Kidney epithelial cell (primary cell): ENCODE results near the gene SCGB1D4. TPM values are rescaled to one million over a fixed set of nuclear protein-coding genes. Genes with fewer than 3 reads are reported as not detected.

ENCODE experiments used
- DNase-seq: peaks from one replicate; pipeline ENCODE4 v3.0.0-alpha.2; 2010; ENCODE audit warnings: low read depth
- H3K27me3 ChIP-seq: 2 replicates; pipeline ENCODE4 v1.6.0; 2011; ENCODE audit warnings: low read length; ENCODE audit not compliant: control insufficient read depth, insufficient read depth
- H3K36me3 ChIP-seq: 2 replicates; pipeline ENCODE4 v1.5.1; 2011; ENCODE audit warnings: low read length; ENCODE audit not compliant: control insufficient read depth, insufficient read depth
- H3K4me3 ChIP-seq: 2 replicates; pipeline ENCODE4 v1.5.1; 2011; ENCODE audit warnings: low read depth, mild to moderate bottlenecking, control low read depth, low read length
- total RNA-seq: library from RNA; depleted of rRNA; stranded (reverse); fragments of >200 nt; gene quantifications from 2 replicates; pipeline ENCODE4 v1.2.3, GENCODE V29; 2015
- TF ChIP-seq, protein P1 (sequence below): IDR thresholded peaks from 2 replicates; pipeline ENCODE4 v1.5.1; 2011; ENCODE audit warnings: mild to moderate bottlenecking, moderate library complexity, low read length, control low read depth, inconsistent platforms; ENCODE audit not compliant: insufficient read depth, poor library complexity, severe bottlenecking

Gene SCGB1D4
- total RNA-seq, 1 donor from 2014 or later, result not detected

GRCh38 chr11:62253999-62254542 is 44.8 kb downstream of the SCGB1D4 start:
- no peak for DNase-seq

DNA sequence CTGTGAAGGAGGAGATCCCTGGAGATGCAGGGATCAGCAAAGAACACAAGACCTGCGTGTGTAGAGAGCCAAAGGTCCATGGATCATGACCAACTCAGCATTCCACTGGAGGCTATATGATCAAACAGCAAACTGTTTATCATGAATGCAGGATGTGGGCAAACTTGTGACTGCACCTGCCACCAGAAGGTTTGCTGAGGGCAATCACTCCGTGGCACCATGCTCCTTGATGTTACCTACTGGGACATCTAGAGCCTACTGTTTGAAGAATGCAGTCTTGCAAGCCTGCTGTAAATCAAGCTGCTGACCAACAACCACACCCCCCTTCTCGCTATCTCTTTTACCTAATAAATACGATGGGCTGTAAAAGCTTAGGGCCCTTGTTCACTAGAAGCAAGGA is 47.2 kb downstream of the SCGB1D4 start:
- Histone ChIP-seq H3K4me3 (no peak overlapping the region), H3K36me3 (no peaks in the 10 kb centered on the region), H3K27me3 (no peaks in the 10 kb centered on the region)
- TF ChIP-seq, protein P1, sequence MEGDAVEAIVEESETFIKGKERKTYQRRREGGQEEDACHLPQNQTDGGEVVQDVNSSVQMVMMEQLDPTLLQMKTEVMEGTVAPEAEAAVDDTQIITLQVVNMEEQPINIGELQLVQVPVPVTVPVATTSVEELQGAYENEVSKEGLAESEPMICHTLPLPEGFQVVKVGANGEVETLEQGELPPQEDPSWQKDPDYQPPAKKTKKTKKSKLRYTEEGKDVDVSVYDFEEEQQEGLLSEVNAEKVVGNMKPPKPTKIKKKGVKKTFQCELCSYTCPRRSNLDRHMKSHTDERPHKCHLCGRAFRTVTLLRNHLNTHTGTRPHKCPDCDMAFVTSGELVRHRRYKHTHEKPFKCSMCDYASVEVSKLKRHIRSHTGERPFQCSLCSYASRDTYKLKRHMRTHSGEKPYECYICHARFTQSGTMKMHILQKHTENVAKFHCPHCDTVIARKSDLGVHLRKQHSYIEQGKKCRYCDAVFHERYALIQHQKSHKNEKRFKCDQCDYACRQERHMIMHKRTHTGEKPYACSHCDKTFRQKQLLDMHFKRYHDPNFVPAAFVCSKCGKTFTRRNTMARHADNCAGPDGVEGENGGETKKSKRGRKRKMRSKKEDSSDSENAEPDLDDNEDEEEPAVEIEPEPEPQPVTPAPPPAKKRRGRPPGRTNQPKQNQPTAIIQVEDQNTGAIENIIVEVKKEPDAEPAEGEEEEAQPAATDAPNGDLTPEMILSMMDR, result no peak
- DNase-seq, result no peak

More at GRCh38 chr11:62253999-62254542, 44.8 kb downstream of the SCGB1D4 start:
- no peaks in the 10 kb centered on the region for H3K27me3 ChIP-seq
- no peaks in the 10 kb centered on the region for H3K36me3 ChIP-seq
- no peak overlapping the region for H3K4me3 ChIP-seq
- TF ChIP-seq, protein P1, result no peak

Other genes with a start within 250 kb of the SCGB1D4 start
- 16.1 and 18.8 TPM in 2 replicates for gene INCENP, start 175.1 kb downstream of the SCGB1D4 start, total RNA-seq
- gene SCGB1D1, start 108.9 kb downstream of the SCGB1D4 start, total RNA-seq, result not detected in 2 replicates
- gene SCGB2A1, start 90.4 kb downstream of the SCGB1D4 start, total RNA-seq, result not detected in 2 replicates
- not detected in 2 replicates for gene SCGB1D2, start 56.8 kb downstream of the SCGB1D4 start, total RNA-seq
- not detected in 2 replicates for gene SCGB2A2, start 28.9 kb downstream of the SCGB1D4 start, total RNA-seq
- gene ASRGL1, start 38.4 kb upstream of the SCGB1D4 start, total RNA-seq, result 20.3 and 21.7 TPM in 2 replicates
- gene SCGB1A1, start 120.0 kb upstream of the SCGB1D4 start, total RNA-seq, result not detected in 2 replicates
- 224 and 226 TPM in 2 replicates for gene AHNAK, start 247.7 kb upstream of the SCGB1D4 start, total RNA-seq